GM18507 (cell line): Measurements from ENCODE around the gene TIMM23.
"Not testable (repeated sequence)": the region's sequence is repeated elsewhere in the genome, so short reads cannot be mapped to it uniquely, and the experiment has no call there.

Experiments used
- DNase-seq: peaks from one replicate; pipeline ENCODE4 v3.0.0; 2011; ENCODE audit warnings: low read depth; ENCODE audit not compliant: insufficient read length; ENCODE audit errors: extremely low spot score
- FAIRE-seq: peaks from 2 replicates; lab custom pipeline; 2011; peaks lifted over from hg19 to GRCh38; lab: Jason Lieb, UNC

TIMM23 gene

DNA sequence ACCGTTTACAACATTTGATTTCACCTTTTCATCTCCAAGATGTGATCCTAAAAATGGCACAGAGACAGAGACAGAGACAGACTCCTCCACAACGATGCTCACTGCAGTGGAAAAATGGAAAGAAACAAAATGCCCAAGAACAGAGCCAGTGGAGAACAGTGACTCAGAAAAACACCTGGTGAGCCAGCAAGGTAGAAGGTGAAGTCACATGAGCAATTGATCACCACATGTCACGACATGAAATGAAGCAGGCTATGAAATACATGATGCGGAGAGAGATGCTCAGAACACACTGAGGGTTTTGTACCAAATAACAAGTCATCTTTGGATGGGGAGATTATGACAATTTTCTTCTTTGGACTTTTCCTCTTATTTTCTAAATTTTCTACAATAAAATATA, 70.2 kb downstream of the TIMM23 start:
- FAIRE-seq = no peak

GRCh38 chr10:46046261-46046660, 74.0 kb downstream of the TIMM23 start, which contains the start of gene MSMB:
TSS of gene MSMB (minus strand) at chr10:46046269. CDS start at chr10:46046237, 32 bp downstream.
- FAIRE-seq (no peak), DNase-seq (no peak)

More for the DNA sequence above, 70.2 kb downstream of the TIMM23 start:
- DNase-seq = no peak

- DNase-seq (no peak), FAIRE-seq (no peak)
Measured at GRCh38 chr10:46048152-46048551, 75.9 kb downstream of the TIMM23 start.

GRCh38 chr10:46049497-46049831, 77.2 kb downstream of the TIMM23 start:
- not testable (repeated sequence) for DNase-seq, FAIRE-seq

DNA sequence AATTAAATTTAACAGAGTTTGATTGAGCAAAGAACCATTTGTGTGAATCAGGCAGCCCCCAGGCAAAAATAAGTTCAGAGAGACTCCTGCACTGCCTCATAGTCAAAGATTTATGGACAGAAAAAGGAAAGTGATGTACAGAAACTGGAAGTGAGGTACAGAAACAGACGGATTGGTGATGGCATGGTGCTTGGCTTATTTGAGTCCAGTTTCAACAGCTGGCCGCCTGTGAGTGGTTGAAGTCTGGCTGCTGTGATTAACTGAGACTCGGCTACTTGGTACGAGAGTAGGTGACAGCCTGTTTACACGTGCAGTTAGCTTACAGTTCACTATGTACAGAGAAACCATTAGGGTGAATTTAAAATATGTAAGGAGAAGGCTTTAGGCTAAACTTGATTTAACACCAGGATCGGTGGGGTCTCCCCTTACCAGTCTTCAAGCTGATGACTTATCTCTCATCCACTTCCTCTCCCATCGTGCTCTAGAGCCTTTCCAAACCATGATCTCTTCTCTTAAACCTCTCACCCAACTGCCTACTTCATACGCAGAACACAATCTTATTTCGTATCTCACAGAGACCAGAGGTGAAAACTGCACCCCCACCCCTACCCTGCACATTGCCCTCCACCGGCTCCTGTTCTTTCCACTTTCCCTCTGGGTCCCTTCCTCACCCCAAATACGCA, 78.8 kb downstream of the TIMM23 start:
- FAIRE-seq = no peak
- DNase-seq = no peak

DNA sequence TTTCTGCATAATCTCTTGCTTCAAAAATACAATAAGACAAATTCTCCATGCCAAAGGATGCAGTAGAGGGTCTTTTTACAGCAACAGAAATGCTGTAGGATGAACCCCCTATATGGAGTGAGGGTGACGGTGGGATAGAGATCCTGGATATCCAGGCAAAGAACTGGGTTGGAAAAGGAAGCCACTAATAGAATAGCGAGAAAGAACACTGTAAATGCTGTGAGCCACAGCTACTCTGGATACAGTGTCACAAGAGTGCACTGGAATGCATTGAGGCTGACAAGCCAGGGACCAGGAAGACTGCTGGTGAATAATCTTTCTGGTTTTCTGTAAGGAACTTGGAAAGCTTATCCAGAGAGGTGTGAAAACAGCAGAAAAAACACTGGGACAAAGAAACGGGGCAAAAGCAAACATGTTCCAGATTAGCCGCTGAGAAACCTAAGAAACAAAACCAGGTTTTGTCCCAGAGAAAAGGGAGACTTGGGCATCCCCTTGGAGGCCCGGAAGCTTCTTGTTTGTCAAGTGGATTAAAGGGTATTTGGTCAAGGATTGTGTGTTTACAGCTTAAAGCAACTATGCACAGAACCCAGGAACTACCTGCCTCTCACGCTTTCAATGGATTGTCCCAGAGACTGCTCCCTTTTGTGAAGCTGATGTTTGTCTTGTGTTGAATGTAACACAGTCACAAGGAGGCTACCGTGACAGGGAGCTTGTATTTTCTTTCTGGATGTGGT, 79.9 kb downstream of the TIMM23 start:
- no peak for FAIRE-seq
- DNase-seq = no peak

DNA sequence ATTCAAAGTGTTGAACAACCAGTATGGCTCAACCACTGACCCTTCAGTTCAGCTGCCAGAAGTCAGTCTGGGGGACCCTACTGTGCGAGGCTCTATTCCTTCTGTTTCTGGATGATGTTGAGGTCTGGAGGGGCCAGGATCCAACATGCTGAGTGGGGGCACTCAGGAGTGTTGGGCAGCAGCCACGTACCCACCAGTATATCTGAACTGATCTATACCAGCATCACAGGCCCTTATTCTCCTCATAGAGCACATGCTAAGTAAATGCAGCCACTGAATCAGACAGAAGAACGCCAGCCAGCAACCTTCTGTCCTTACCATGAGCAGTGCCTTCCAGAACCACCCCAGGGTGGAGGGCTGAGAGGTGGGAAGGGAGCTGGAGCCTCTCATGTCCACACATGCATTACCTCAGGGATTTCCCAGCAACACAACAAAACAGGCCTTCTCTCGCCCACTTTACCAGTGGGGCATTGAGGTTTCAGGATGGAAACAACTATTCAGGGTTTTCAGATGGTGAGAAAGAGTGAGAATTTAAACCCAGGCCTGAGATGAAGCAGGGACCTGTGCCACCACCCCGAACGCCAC, 80.6 kb downstream of the TIMM23 start:
- DNase-seq = no peak
- FAIRE-seq = no peak
